ENCODE results near the gene SLMAP.

SLMAP gene

GRCh38 chr3:57962448-57962834 lies 206.3 kb downstream of the SLMAP start:
- Histone ChIP-seq H3K4me3 (ENCODE audit: low read depth in 1 of 2, low read length in 2 of 2) (no peak overlapping the region), H3K4me1 (ENCODE audit: insufficient read depth, low read length) (peaks cover 1% of the 10 kb centered on the region), H4K20me1 (ENCODE audit: insufficient read depth, low read length) (no peaks in the 10 kb centered on the region), H3K27me3 (ENCODE audit: insufficient read depth, low read length, poor library complexity) (no peaks in the 10 kb centered on the region), H3K36me3 (ENCODE audit: insufficient read depth, low read length) (no peaks in the 10 kb centered on the region), H3K9me3 (ENCODE audit: insufficient read depth, low read length, severe bottlenecking) (no peaks in the 10 kb centered on the region), H2AFZ (ENCODE audit: low read depth, low read length) (no peak overlapping the region), H3K9ac (ENCODE audit: low read depth, low read length) (no peak overlapping the region), H3K79me2 (ENCODE audit: insufficient read depth, low read length) (no peaks in the 10 kb centered on the region), H3K27ac (ENCODE audit: low read length) (no peak overlapping the region), H3K4me2 (ENCODE audit: insufficient read depth, low read length) (no peak overlapping the region)
- TF ChIP-seq CTCF (IDR thresholded peaks at IDR 0.05; ENCODE audit: borderline replicate concordance, extremely low read depth, low read length, poor library complexity, severe bottlenecking), result no peak
- TF ChIP-seq EZH2 (IDR thresholded peaks at IDR 0.05; ENCODE audit: borderline replicate concordance, low read depth, low read length, severe bottlenecking), result no peak
- ATAC-seq (ENCODE audit: insufficient read depth, low read depth), result no peak
- no peak for DNase-seq

GRCh38 chr3:57963811-57964346 lies 207.8 kb downstream of the SLMAP start:
- no peak overlapping the region for H2AFZ ChIP-seq (ENCODE audit: low read depth, low read length)
- no peak for TF ChIP-seq CTCF (IDR thresholded peaks at IDR 0.05; ENCODE audit: borderline replicate concordance, extremely low read depth, low read length, poor library complexity, severe bottlenecking)
- no peak for TF ChIP-seq EZH2 (IDR thresholded peaks at IDR 0.05; ENCODE audit: borderline replicate concordance, low read depth, low read length, severe bottlenecking)
- no peaks in the 10 kb centered on the region for H3K36me3 ChIP-seq (ENCODE audit: insufficient read depth, low read length)
- H3K27ac ChIP-seq (ENCODE audit: low read length), result no peak overlapping the region
- peaks cover 14% of the 10 kb centered on the region for H3K4me1 ChIP-seq (ENCODE audit: insufficient read depth, low read length)
- H3K4me3 ChIP-seq (ENCODE audit: low read depth in 1 of 2, low read length in 2 of 2), result no peak overlapping the region
- DNase-seq (no peak), ATAC-seq (ENCODE audit: insufficient read depth, low read depth) (no peak)
- no peak overlapping the region for H3K9ac ChIP-seq (ENCODE audit: low read depth, low read length)
- H3K4me2 ChIP-seq (ENCODE audit: insufficient read depth, low read length), result no peak overlapping the region
- no peaks in the 10 kb centered on the region for H3K9me3 ChIP-seq (ENCODE audit: insufficient read depth, low read length, severe bottlenecking)
- H3K27me3 ChIP-seq (ENCODE audit: insufficient read depth, low read length, poor library complexity), result no peaks in the 10 kb centered on the region
- no peaks in the 10 kb centered on the region for H3K79me2 ChIP-seq (ENCODE audit: insufficient read depth, low read length)
- no peaks in the 10 kb centered on the region for H4K20me1 ChIP-seq (ENCODE audit: insufficient read depth, low read length)

GRCh38 chr3:57966829-57967228 lies 210.7 kb downstream of the SLMAP start:
- Histone ChIP-seq H3K4me1 (ENCODE audit: insufficient read depth, low read length) (peaks cover 14% of the 10 kb centered on the region), H3K79me2 (ENCODE audit: insufficient read depth, low read length) (no peaks in the 10 kb centered on the region), H3K4me3 (ENCODE audit: low read depth in 1 of 2, low read length in 2 of 2) (no peak overlapping the region), H3K27me3 (ENCODE audit: insufficient read depth, low read length, poor library complexity) (no peaks in the 10 kb centered on the region), H3K9ac (ENCODE audit: low read depth, low read length) (no peak overlapping the region), H2AFZ (ENCODE audit: low read depth, low read length) (no peak overlapping the region), H3K9me3 (ENCODE audit: insufficient read depth, low read length, severe bottlenecking) (no peaks in the 10 kb centered on the region), H3K36me3 (ENCODE audit: insufficient read depth, low read length) (no peaks in the 10 kb centered on the region), H4K20me1 (ENCODE audit: insufficient read depth, low read length) (no peaks in the 10 kb centered on the region), H3K27ac (ENCODE audit: low read length) (no peak overlapping the region), H3K4me2 (ENCODE audit: insufficient read depth, low read length) (no peak overlapping the region)
- no peak for TF ChIP-seq EZH2 (IDR thresholded peaks at IDR 0.05; ENCODE audit: borderline replicate concordance, low read depth, low read length, severe bottlenecking)
- no peak for TF ChIP-seq CTCF (IDR thresholded peaks at IDR 0.05; ENCODE audit: borderline replicate concordance, extremely low read depth, low read length, poor library complexity, severe bottlenecking)
- ATAC-seq (ENCODE audit: insufficient read depth, low read depth) (no peak), DNase-seq (no peak)

GRCh38 chr3:57967590-57967989 lies 211.5 kb downstream of the SLMAP start:
- TF ChIP-seq EZH2 (IDR thresholded peaks at IDR 0.05; ENCODE audit: borderline replicate concordance, low read depth, low read length, severe bottlenecking) (no peak), CTCF (IDR thresholded peaks at IDR 0.05; ENCODE audit: borderline replicate concordance, extremely low read depth, low read length, poor library complexity, severe bottlenecking) (no peak)
- peaks cover 14% of the 10 kb centered on the region for H3K4me1 ChIP-seq (ENCODE audit: insufficient read depth, low read length)
- no peak overlapping the region for H3K4me2 ChIP-seq (ENCODE audit: insufficient read depth, low read length)
- H3K27ac ChIP-seq (ENCODE audit: low read length), result peak overlapping the region; percentile 22; the same call in 1 of the 2 replicates
- no peak overlapping the region for H3K4me3 ChIP-seq (ENCODE audit: low read depth in 1 of 2, low read length in 2 of 2)
- no peaks in the 10 kb centered on the region for H3K36me3 ChIP-seq (ENCODE audit: insufficient read depth, low read length)
- no peaks in the 10 kb centered on the region for H3K27me3 ChIP-seq (ENCODE audit: insufficient read depth, low read length, poor library complexity)
- no peaks in the 10 kb centered on the region for H3K9me3 ChIP-seq (ENCODE audit: insufficient read depth, low read length, severe bottlenecking)
- no peaks in the 10 kb centered on the region for H3K79me2 ChIP-seq (ENCODE audit: insufficient read depth, low read length)
- H2AFZ ChIP-seq (ENCODE audit: low read depth, low read length), result peak overlapping the region; percentile 13
- no peak overlapping the region for H3K9ac ChIP-seq (ENCODE audit: low read depth, low read length)
- ATAC-seq (ENCODE audit: insufficient read depth, low read depth) (peak; percentile 89), DNase-seq (peak; percentile 77)
- H4K20me1 ChIP-seq (ENCODE audit: insufficient read depth, low read length), result no peaks in the 10 kb centered on the region
